Measurements from ENCODE around the gene PARD3B. TPM values are rescaled to one million over a fixed set of nuclear protein-coding genes. Genes with fewer than 3 reads are reported as not detected.

Gene PARD3B
- total RNA-seq, 1 experiment from 2014 or later: 6.4 TPM

GRCh38 chr2:204574486-204574885, 29.2 kb downstream of the PARD3B start:
- TF ChIP-seq CTCF (conservative IDR thresholded peaks at IDR 0.05): no peak

More at GRCh38 chr2:204574486-204574885, 29.2 kb downstream of the PARD3B start:
- Histone ChIP-seq H3K9me3 (ENCODE audit: control insufficient read depth, low read depth, low read length) (no peaks in the 10 kb centered on the region), H2BK5ac (ENCODE audit: insufficient read length, low read length) (no peak overlapping the region), H2BK120ac (ENCODE audit: low read depth, low read length, poor library complexity, severe bottlenecking) (no peak overlapping the region), H2AFZ (ENCODE audit: low read length) (no peak overlapping the region), H3K27me3 (ENCODE audit: insufficient read depth, low read length) (no peaks in the 10 kb centered on the region), H3K23ac (ENCODE audit: insufficient read length, low read depth, low read length) (no peak overlapping the region), H4K5ac (ENCODE audit: insufficient read length, low read depth, low read length) (no peak overlapping the region), H3K18ac (ENCODE audit: insufficient read length, low read depth, low read length) (no peak overlapping the region), H2BK20ac (ENCODE audit: low read depth, low read length, poor library complexity, severe bottlenecking) (no peak overlapping the region), H3K9ac (ENCODE audit: extremely low read depth, insufficient read length, low read length) (no peak overlapping the region), H3K4me2 (ENCODE audit: insufficient read depth, insufficient read length, low read length) (no peak overlapping the region), H2BK15ac (ENCODE audit: low read depth, low read length) (no peak overlapping the region), H3K23me2 (ENCODE audit: insufficient read length, low read depth, low read length, poor library complexity, severe bottlenecking) (no peaks in the 10 kb centered on the region), H3K14ac (ENCODE audit: insufficient read depth, low read length) (no peak overlapping the region), H3K79me1 (ENCODE audit: insufficient read depth, low read depth, low read length, poor library complexity, severe bottlenecking) (no peaks in the 10 kb centered on the region), H3K4ac (ENCODE audit: low read depth, low read length) (no peak overlapping the region), H3T11ph (ENCODE audit: low read length) (no peak overlapping the region), H3K56ac (ENCODE audit: insufficient read length, low read depth, low read length) (no peak overlapping the region), H3K27ac (ENCODE audit: insufficient read length, low read depth, low read length) (no peak overlapping the region), H4K8ac (replicated peaks; ENCODE audit: insufficient read length, low read depth, low read length) (no peak overlapping the region), H2BK12ac (ENCODE audit: insufficient read length, low read depth, low read length) (no peak overlapping the region), H3K79me2 (ENCODE audit: insufficient read depth, low read length) (no peaks in the 10 kb centered on the region), H4K91ac (ENCODE audit: insufficient read length, low read depth, low read length) (no peak overlapping the region), H4K20me1 (ENCODE audit: control insufficient read depth, insufficient read depth, insufficient read length) (no peaks in the 10 kb centered on the region), H3K4me1 (ENCODE audit: insufficient read depth, low read length) (no peaks in the 10 kb centered on the region), H2AK5ac (ENCODE audit: insufficient read length, low read length) (no peak overlapping the region)
- no peak overlapping the region for H3K27ac Mint-ChIP-seq
- H3K9me3 Mint-ChIP-seq: no peaks in the 10 kb centered on the region
- H3K4me1 Mint-ChIP-seq: peaks cover 5% of the 10 kb centered on the region in 2 experiments; a peak in 3 of 4 replicates
- H3K36me3 Mint-ChIP-seq (ENCODE audit: insufficient read depth in 1 of 3, low read depth in 3 of 3): no peaks in the 10 kb centered on the region
- H3K4me3 Mint-ChIP-seq: no peak overlapping the region
- no peak for DNase-seq
- no CpG with 5 or more reads among the region's 4 CpGs for WGBS (ENCODE audit: extremely low coverage, insufficient read length, low lambda C conversion rate)
- H3K27me3 Mint-ChIP-seq (ENCODE audit: low read depth): no peaks in the 10 kb centered on the region; the same call in 1 of the 2 replicates

All from H9 (cell line).